Right atrium auricular region (tissue), 2 donors: ENCODE measurements around the gene TSSK2. TPM values are rescaled to one million over a fixed set of nuclear protein-coding genes. Genes with fewer than 3 reads are reported as not detected.

Source experiments
- DNase-seq: peaks from one replicate; pipeline ENCODE4 v3.0.0-alpha.2; 2019; ENCODE audit warnings: low spot score
- H3K27ac ChIP-seq, 2 donors: fragments of 200-600 bp; sonication (generic); 1 replicate in 1 of 2; 2 replicates in 1 of 2; pipeline ENCODE4 v1.5.1; 2016 to 2019
- H3K27me3 ChIP-seq, 2 donors: fragments of 200-600 bp; sonication (generic); one replicate each; pipeline versions ENCODE4 v1.5.1 to v1.6.0; 2017 to 2019
- H3K36me3 ChIP-seq: fragments of 200-600 bp; sonication (generic); one replicate; pipeline ENCODE4 v1.5.1; 2016
- H3K4me1 ChIP-seq, 2 donors: fragments of 200-600 bp; sonication (generic); one replicate each; pipeline versions ENCODE4 v1.5.1 to v1.6.0; 2017 to 2019
- H3K4me3 ChIP-seq, 2 donors: fragments of 200-600 bp; sonication (generic); 1 replicate in 1 of 2; 2 replicates in 1 of 2; pipeline ENCODE4 v1.5.1; 2017 to 2019; ENCODE audit warnings: mild to moderate bottlenecking in 1 of 2, moderate library complexity in 1 of 2
- H3K9me3 ChIP-seq, 2 donors: fragments of 200-600 bp; sonication (generic); one replicate each; pipeline ENCODE4 v1.5.1; 2019
- total RNA-seq, 2 donors: library from RNA; depleted of rRNA; stranded (reverse); fragments of >200 nt; gene quantifications; one replicate each; pipeline ENCODE4 v1.1.0, GENCODE V29; 2016
- TF ChIP-seq, protein P1 (sequence below), 2 donors: fragments of 200-600 bp; sonication (generic); IDR thresholded peaks; one replicate each; pipeline ENCODE4 v1.5.1; 2019; ENCODE audit warnings: antibody characterized with exemption in 2 of 2

TSSK2 gene
- total RNA-seq, 2 donors from 2014 or later: not detected

DNA sequence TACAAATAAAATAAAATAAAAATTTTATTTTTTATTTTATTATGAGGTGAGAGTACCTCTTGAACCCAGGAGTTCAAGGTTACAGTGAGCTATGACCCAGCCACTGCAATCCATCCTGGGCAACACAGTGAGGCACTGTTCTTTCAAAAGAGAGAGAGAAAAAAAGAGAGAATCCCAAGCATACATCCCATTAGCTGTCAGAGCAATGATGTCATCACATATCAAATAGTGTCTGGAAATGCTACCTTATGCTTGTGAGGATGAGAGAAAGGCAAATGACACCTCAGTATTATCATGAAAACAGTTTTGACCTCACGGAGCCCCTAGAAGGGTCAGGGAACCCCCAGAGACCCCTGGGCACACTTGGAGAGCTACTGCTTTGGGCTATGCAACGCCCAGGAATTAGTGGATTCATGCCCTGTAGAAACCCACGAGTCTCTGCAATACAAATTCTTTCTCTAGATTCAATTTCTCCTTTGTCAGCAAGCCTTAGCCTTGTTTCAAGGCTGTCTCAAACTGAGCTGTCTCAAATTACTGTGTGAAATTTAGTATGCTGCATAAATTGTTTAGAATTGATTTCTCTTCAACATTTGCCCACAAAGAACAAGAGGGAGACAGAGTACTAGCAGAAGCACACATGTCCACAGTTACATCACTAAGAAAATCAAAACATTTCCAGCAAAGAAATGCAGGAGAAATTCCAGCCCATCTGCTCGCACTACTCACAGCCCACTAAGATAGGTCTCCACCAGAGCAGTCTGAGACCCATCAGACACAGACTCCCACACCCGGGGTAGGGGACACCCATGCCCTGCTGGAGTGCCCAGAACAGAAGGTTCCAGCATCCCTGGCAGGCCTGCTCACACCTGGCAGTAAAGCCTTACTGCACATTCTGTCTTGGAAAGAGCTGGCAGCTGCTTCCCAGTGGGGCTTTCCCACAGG lies 27.0 kb upstream of the TSSK2 start:
- Histone ChIP-seq H3K4me3 (no peak overlapping the region), H3K36me3 (no peaks in the 10 kb centered on the region), H3K4me1 (peaks cover 0 to 41% of the 10 kb centered on the region in 2 donors), H3K27me3 (no peaks in the 10 kb centered on the region), H3K9me3 (no peaks in the 10 kb centered on the region), H3K27ac (no peak overlapping the region)
- no peak for DNase-seq
- TF ChIP-seq, protein P1, sequence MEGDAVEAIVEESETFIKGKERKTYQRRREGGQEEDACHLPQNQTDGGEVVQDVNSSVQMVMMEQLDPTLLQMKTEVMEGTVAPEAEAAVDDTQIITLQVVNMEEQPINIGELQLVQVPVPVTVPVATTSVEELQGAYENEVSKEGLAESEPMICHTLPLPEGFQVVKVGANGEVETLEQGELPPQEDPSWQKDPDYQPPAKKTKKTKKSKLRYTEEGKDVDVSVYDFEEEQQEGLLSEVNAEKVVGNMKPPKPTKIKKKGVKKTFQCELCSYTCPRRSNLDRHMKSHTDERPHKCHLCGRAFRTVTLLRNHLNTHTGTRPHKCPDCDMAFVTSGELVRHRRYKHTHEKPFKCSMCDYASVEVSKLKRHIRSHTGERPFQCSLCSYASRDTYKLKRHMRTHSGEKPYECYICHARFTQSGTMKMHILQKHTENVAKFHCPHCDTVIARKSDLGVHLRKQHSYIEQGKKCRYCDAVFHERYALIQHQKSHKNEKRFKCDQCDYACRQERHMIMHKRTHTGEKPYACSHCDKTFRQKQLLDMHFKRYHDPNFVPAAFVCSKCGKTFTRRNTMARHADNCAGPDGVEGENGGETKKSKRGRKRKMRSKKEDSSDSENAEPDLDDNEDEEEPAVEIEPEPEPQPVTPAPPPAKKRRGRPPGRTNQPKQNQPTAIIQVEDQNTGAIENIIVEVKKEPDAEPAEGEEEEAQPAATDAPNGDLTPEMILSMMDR (IDR thresholded peaks at IDR 0.05): no peak

DNA sequence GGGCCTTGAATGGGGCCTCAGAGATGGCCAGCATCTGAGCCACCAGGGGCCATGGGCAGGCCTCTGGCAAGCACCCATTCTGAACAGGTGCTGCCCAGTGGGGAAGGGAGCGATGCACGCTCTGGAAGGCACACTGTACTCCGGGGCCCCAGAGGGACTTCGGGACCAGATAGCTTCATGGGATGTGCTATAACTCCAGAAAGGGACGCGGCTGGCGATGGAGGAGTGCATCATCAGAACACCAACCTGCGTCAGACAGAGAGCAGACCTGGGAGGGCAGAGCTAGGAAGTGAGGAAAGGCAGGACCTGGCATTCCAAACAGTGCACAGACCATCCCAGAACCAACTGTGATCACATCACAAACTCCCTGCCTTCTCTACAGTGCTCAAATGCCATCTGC lies 25.7 kb upstream of the TSSK2 start:
- no peaks in the 10 kb centered on the region for H3K36me3 ChIP-seq
- no peak overlapping the region for H3K4me3 ChIP-seq
- no peaks in the 10 kb centered on the region for H3K27me3 ChIP-seq
- no peak overlapping the region for H3K27ac ChIP-seq
- no peaks in the 10 kb centered on the region for H3K9me3 ChIP-seq
- TF ChIP-seq, protein P1 (IDR thresholded peaks at IDR 0.05): no peak
- peaks cover 0 to 54% of the 10 kb centered on the region in 2 donors for H3K4me1 ChIP-seq
- no peak for DNase-seq

DNA sequence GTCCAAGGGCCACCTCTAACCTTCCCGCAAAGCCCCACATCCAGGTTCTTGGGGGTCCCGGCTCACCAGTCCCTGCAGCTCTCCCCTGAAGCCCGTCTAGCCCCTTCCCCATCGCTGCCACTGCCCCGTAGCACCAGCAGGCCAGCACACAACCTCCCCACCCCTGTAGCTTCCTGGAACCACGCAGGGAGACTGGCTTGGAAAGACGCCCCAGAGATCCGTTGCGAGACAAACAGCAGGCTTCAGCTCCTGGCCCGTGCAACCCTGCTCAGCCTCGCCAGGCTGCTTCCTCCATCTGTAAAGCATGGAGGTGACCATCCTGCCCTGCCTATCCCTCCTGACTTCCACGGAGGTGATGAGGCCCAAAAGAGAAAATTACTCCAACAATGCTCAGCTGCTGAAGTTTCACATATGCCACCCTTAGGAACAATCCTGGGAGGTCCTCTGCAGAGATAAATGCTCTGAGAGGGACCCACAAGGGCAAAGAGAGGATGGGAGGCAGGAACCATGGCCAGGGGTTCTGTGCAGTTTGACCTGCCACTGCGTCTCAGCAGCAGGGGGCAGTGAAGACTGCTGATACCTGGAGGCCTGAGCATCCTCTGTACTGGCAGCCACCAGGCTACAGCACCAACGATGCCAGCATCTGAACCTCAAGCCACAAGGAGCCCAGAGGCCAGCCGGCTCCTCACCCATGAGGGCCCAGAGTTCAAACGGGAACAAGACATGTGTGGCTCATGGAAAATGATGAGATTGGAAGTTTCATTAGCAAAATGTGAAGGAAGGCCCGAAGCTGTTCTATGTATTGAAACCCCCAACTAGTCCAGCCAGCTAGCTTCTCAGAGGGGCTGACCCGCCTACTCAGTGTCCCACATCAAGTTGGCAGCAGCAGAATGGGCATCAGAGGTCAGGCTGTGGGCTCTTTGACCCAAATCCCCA lies 25.0 kb upstream of the TSSK2 start:
- no peaks in the 10 kb centered on the region for H3K27me3 ChIP-seq
- no peak for DNase-seq
- H3K4me1 ChIP-seq: peaks cover 0 to 54% of the 10 kb centered on the region in 2 donors
- no peak overlapping the region for H3K4me3 ChIP-seq
- H3K36me3 ChIP-seq: no peaks in the 10 kb centered on the region
- H3K9me3 ChIP-seq: no peaks in the 10 kb centered on the region
- no peak overlapping the region for H3K27ac ChIP-seq
- TF ChIP-seq, protein P1 (IDR thresholded peaks at IDR 0.05): no peak

DNA sequence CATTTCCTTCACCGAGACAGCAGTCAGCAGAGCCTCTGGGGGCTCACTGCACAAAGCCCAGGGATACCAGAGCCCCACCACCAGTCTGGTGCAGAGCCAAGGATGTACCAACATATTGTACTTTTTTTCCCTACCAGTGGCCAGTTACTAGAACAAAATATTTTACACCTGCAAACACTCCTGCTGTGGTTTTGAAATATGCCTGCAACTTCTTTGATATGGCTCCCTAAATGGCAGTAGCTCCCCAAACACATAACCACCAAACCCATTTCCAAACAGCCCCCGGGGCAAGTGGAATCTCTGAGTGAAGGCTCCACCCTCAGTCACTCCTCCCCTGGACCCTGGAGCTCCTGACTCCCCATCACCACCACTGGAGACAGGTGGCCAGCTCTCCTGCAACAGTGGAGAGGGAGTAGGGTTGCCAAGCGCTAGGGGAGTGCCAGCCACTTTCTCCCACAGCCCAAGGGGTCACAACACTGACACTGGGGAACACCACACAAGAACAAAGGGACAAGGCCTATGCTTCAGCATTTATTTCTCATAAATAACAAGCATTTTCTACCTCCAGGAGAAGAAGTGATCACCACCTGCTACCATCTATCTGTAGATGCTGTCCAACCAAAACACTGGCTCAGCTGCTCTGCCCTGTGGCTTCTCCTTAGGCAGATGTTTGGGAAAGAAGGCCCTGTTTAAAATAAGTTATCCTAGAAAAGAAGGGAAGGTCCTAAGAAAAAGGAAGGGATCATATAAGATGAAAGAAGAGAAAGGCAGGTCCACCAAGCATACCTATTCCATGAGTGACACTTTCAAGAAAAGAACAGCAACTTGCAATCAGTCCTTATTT lies 24.0 kb upstream of the TSSK2 start:
- no peak for DNase-seq
- H3K27me3 ChIP-seq: no peaks in the 10 kb centered on the region
- H3K27ac ChIP-seq: no peak overlapping the region
- peaks cover 0 to 54% of the 10 kb centered on the region in 2 donors for H3K4me1 ChIP-seq
- no peaks in the 10 kb centered on the region for H3K9me3 ChIP-seq
- no peak overlapping the region for H3K4me3 ChIP-seq
- H3K36me3 ChIP-seq: no peaks in the 10 kb centered on the region
- TF ChIP-seq, protein P1 (IDR thresholded peaks at IDR 0.05): no peak

DNA sequence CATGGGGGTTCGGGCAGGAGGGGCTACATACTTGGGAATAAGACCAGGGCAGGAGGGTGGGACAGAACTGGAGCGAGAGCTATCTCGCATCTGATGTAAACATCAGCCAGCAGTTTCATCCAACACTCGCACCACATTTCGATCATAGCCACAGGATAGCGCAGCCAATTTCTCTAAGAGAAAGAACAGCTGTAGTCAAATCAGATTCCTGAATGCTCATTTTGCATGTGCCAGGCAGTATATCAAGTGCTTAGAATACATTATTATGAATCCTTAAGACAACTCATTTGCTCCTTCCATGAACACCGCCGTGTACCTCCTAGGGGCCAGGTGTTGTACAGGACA lies 23.4 kb upstream of the TSSK2 start:
- Histone ChIP-seq H3K9me3 (no peaks in the 10 kb centered on the region), H3K4me3 (no peak overlapping the region), H3K36me3 (no peaks in the 10 kb centered on the region), H3K4me1 (peaks cover 0 to 54% of the 10 kb centered on the region in 2 donors), H3K27ac (no peak overlapping the region), H3K27me3 (no peaks in the 10 kb centered on the region)
- no peak for DNase-seq
- TF ChIP-seq, protein P1 (IDR thresholded peaks at IDR 0.05): no peak
